Endothelial cell of umbilical vein (primary cell): ENCODE results near the gene GALNT9.

Source experiments
- EZH2 ChIP-seq: IDR thresholded peaks from 2 replicates; pipeline ENCODE4 v1.6.1; 2012; ENCODE audit warnings: borderline replicate concordance, low read depth, mild to moderate bottlenecking, moderate library complexity, low read length, inconsistent platforms; ENCODE audit not compliant: severe bottlenecking
- FOS ChIP-seq: IDR thresholded peaks from 2 replicates; pipeline ENCODE4 v1.6.1; 2011; ENCODE audit warnings: mild to moderate bottlenecking, low read length, moderate library complexity, borderline replicate concordance; ENCODE audit not compliant: insufficient read depth
- JUN ChIP-seq: IDR thresholded peaks from 2 replicates; pipeline ENCODE4 v1.6.1; 2011; ENCODE audit warnings: borderline replicate concordance, low read depth; ENCODE audit not compliant: insufficient read length, insufficient read depth
- MAX ChIP-seq: IDR thresholded peaks from 2 replicates; pipeline ENCODE4 v1.6.1; 2011; ENCODE audit not compliant: insufficient read depth, insufficient read length
- POLR2A ChIP-seq: IDR thresholded peaks from 2 replicates; pipeline ENCODE4 v1.6.1; 2012; ENCODE audit warnings: low read depth, mild to moderate bottlenecking, control low read depth, low read length
- POLR2AphosphoS5 ChIP-seq: IDR thresholded peaks from 2 replicates; pipeline ENCODE4 v1.6.1; 2012; ENCODE audit warnings: low read depth, mild to moderate bottlenecking, control low read depth, low read length, moderate library complexity; ENCODE audit not compliant: insufficient read depth
- TF ChIP-seq, protein P1 (sequence below), 2 donors: IDR thresholded peaks; 1 replicate in 1 of 2; 2 replicates in 1 of 2; pipeline ENCODE4 v1.5.1; 2011; ENCODE audit warnings: low read length in 2 of 2, mild to moderate bottlenecking in 2 of 2, moderate library complexity in 2 of 2, control low read depth in 1 of 2, inconsistent platforms in 1 of 2, low read depth in 1 of 2; ENCODE audit not compliant: insufficient read depth in 1 of 2; ENCODE audit errors: extremely low read depth in 1 of 2

DNA sequence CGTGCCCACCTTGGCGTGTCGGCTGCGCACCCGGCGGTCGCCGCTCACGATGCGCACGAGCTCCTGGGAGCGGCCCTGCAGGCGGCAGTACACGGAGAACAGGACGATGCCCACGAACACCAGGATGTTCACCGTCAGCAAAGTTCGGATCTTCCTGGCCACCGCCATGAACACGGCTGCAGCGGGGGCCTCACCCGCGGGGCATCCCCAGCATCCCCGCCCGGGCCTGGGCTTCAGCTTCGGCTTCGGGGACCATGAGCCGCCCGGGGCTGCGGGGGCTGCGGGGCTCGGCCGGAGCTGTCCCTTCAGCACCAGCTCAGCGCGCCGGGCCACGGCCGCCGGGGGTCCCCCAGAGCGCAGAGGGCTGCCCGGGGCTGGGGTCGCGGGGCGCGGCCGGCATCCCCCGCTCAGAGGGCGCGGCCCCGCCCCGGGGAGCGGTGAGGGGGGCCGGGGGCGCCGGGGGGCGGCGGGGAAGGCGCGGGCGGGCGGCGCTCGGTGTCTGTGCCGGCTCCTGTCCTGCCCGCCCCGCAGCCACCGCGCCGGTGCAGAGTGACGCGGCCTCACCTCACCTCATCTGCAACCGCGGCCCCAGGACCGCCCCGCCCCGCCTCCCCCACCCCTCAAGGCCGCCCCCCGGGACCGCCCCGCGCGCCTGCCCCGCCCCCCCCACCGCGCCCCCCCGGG, at the start of gene GALNT9:
- TF ChIP-seq EZH2 (no peak), POLR2A (no peak), POLR2AphosphoS5 (no peak), MAX (no peak), JUN (no peak), FOS (no peak)
- TF ChIP-seq, protein P1, sequence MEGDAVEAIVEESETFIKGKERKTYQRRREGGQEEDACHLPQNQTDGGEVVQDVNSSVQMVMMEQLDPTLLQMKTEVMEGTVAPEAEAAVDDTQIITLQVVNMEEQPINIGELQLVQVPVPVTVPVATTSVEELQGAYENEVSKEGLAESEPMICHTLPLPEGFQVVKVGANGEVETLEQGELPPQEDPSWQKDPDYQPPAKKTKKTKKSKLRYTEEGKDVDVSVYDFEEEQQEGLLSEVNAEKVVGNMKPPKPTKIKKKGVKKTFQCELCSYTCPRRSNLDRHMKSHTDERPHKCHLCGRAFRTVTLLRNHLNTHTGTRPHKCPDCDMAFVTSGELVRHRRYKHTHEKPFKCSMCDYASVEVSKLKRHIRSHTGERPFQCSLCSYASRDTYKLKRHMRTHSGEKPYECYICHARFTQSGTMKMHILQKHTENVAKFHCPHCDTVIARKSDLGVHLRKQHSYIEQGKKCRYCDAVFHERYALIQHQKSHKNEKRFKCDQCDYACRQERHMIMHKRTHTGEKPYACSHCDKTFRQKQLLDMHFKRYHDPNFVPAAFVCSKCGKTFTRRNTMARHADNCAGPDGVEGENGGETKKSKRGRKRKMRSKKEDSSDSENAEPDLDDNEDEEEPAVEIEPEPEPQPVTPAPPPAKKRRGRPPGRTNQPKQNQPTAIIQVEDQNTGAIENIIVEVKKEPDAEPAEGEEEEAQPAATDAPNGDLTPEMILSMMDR (IDR thresholded peaks at IDR 0.05; ENCODE audit: extremely low read depth in 1 of 2, insufficient read depth in 1 of 2, low read depth in 1 of 2, low read length in 2 of 2) = no peak
